A673 (cell line): ENCODE measurements around the gene SMAD6.

Experiments
- CTCF ChIP-seq: fragments of 300-800, 200-600 bp; sonication (generic); conservative IDR thresholded peaks from 2 replicates; pipeline ENCODE4 v1.5.1; 2017; ENCODE audit warnings: low read depth, mild to moderate bottlenecking, antibody characterized with exemption, low read length, moderate library complexity, mixed read lengths
- EZH2 ChIP-seq: fragments of 200-600 bp; sonication (generic); IDR thresholded peaks from 2 replicates; pipeline ENCODE4 v1.6.1; 2017; ENCODE audit warnings: borderline replicate concordance, low read depth, mild to moderate bottlenecking, mixed read lengths, antibody characterized with exemption, low read length; ENCODE audit not compliant: poor library complexity, severe bottlenecking

DNA sequence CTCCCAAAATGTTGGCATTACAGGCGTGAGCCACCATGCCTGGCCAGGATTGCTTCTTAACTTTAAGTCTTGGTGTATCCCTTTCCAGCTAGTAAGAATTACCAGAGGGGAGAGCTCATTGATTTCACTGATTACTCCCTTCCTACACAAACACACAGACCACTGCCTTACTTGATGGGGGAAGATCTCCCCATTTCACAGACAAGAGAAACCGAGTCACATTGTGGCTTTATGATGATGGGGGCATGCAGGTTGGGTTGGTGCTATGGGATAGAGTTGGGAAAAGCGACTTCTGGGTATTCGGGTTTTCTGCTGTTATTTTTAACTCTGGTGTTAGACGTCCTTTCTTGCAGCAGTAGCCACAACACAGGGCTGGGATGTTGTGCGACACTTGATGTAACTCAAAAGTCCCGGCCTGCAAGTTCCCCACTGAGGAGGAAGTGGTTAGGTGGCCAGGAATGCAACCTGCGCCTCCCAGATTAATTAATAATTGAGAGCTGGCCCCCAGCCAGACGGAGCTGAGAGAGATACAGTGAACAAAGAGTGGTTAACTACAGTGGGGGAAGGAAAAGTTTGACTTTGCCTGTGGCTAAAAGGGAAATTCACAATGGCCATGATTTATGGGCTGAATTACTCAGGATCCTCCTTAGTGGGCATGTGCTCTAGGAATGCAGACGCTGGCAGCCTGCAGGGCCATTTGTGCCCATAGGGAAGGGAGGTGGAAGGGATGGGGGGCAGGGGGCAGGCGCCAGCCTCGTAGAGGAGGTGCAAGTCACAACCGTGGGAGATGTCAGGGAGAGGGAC is 63.6 kb downstream of the SMAD6 start:
- no peak for TF ChIP-seq CTCF
- TF ChIP-seq EZH2 = no peak
